Endothelial cell (in vitro differentiated cells): Measurements from ENCODE around the gene GMDS. TPM values are rescaled to one million over a fixed set of nuclear protein-coding genes. Genes with fewer than 3 reads are reported as not detected.

ENCODE experiments used
- DNase-seq: peaks from one replicate; pipeline ENCODE4 v3.0.0; 2021; ENCODE audit warnings: low spot score
- H3K27ac Mint-ChIP-seq: one replicate; pipeline ENCODE4 v1.8.0; 2021; ENCODE audit warnings: mixed read lengths, inconsistent platforms; ENCODE audit not compliant: unreplicated experiment
- H3K27me3 Mint-ChIP-seq: one replicate; pipeline ENCODE4 v1.8.0; 2021; ENCODE audit warnings: mild to moderate bottlenecking, moderate library complexity, mixed read lengths, inconsistent platforms; ENCODE audit not compliant: unreplicated experiment
- H3K36me3 Mint-ChIP-seq: one replicate; pipeline ENCODE4 v1.8.0; 2021; ENCODE audit warnings: mild to moderate bottlenecking, low read depth, mixed read lengths, inconsistent platforms; ENCODE audit not compliant: unreplicated experiment
- H3K4me1 Mint-ChIP-seq: one replicate; pipeline ENCODE4 v1.8.0; 2021; ENCODE audit warnings: mild to moderate bottlenecking, mixed read lengths, inconsistent platforms; ENCODE audit not compliant: unreplicated experiment
- H3K4me3 Mint-ChIP-seq: one replicate; pipeline ENCODE4 v1.8.0; 2021; ENCODE audit warnings: mild to moderate bottlenecking, mixed read lengths, inconsistent platforms; ENCODE audit not compliant: unreplicated experiment
- H3K9me3 Mint-ChIP-seq: one replicate; pipeline ENCODE4 v1.8.0; 2021; ENCODE audit warnings: mixed read lengths, inconsistent platforms; ENCODE audit not compliant: unreplicated experiment
- CTCF ChIP-seq: fragments of 200-600 bp; sonication (generic); IDR thresholded peaks from one replicate; pipeline ENCODE4 v1.5.0; 2021; ENCODE audit warnings: antibody characterized with exemption; ENCODE audit not compliant: unreplicated experiment
- total RNA-seq: library from RNA; stranded (reverse); fragmentation: NEBNext Ultra II Directional; extraction: Animal tissue kit (Norgen Biotek cat#: 25700); gene quantifications from one replicate; pipeline ENCODE4 v1.2.1, GENCODE V29; 2021; ENCODE audit not compliant: unreplicated experiment

The GMDS gene
- total RNA-seq, 1 donor from 2014 or later = 36.0 TPM

DNA sequence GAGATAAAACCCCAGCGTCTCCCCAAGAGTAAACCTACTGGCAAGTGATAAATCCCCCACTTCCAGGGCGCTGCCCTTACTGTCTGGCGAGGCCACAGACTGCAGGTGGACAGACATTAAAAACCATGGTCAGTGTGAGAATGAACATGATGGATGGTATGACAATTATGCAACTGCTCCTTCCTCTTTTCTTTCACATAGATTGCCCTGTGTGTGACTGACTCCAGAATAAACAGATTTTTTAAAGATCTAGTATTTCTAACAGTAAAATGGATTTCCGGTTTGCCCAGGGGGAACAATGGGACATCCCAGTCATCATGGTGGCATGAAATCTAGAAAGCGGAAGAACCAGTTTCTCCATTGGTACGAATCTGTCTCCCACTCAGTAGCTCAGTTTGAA, 482.0 kb downstream of the GMDS start:
- TF ChIP-seq CTCF = no peak
- Mint-ChIP-seq H3K9me3 (no peaks in the 10 kb centered on the region), H3K36me3 (no peaks in the 10 kb centered on the region), H3K4me3 (no peak overlapping the region), H3K27ac (no peak overlapping the region), H3K4me1 (peaks cover 17% of the 10 kb centered on the region), H3K27me3 (no peaks in the 10 kb centered on the region)
- no peak for DNase-seq

GRCh38 chr6:1762203-1762602, 483.2 kb downstream of the GMDS start:
- Mint-ChIP-seq H3K36me3 (no peaks in the 10 kb centered on the region), H3K27me3 (no peaks in the 10 kb centered on the region), H3K4me1 (peaks cover 9% of the 10 kb centered on the region), H3K9me3 (no peaks in the 10 kb centered on the region), H3K4me3 (no peak overlapping the region), H3K27ac (no peak overlapping the region)
- DNase-seq = no peak
- TF ChIP-seq CTCF = no peak

GRCh38 chr6:1761477-1761877, 483.9 kb downstream of the GMDS start:
- Mint-ChIP-seq H3K4me1 (peaks cover 9% of the 10 kb centered on the region), H3K27ac (no peak overlapping the region), H3K4me3 (no peak overlapping the region), H3K36me3 (no peaks in the 10 kb centered on the region), H3K9me3 (no peaks in the 10 kb centered on the region), H3K27me3 (no peaks in the 10 kb centered on the region)
- TF ChIP-seq CTCF = no peak
- no peak for DNase-seq

GRCh38 chr6:1760876-1761275, 484.5 kb downstream of the GMDS start:
- Mint-ChIP-seq H3K36me3 (no peaks in the 10 kb centered on the region), H3K27ac (no peak overlapping the region), H3K4me3 (no peak overlapping the region), H3K4me1 (peaks cover 7% of the 10 kb centered on the region), H3K9me3 (no peaks in the 10 kb centered on the region), H3K27me3 (no peaks in the 10 kb centered on the region)
- no peak for DNase-seq
- TF ChIP-seq CTCF = no peak

DNA sequence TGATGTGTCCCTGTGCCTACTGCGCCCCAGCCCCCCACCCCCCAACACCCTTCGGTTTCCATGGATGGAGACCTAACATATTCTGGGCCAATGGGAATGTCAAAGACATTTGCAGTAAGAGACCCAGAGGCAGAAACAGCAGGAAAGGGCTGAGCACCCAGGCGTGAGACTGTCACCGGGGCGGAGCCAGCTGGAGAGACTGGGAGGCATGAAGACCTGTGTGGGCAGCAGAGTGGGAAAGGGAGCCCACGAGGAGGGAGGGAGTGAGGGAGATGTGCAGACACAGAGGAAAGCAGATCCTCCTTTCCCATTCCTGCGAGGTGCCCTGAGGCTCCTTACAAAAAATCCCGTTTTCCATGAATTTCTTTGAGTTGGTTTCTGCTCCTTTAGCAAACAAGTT, 485.5 kb downstream of the GMDS start:
- no peak overlapping the region for H3K4me3 Mint-ChIP-seq
- H3K4me1 Mint-ChIP-seq = peaks cover 4% of the 10 kb centered on the region
- TF ChIP-seq CTCF = no peak
- no peak for DNase-seq
- no peaks in the 10 kb centered on the region for H3K9me3 Mint-ChIP-seq
- H3K27me3 Mint-ChIP-seq = no peaks in the 10 kb centered on the region
- H3K27ac Mint-ChIP-seq = no peak overlapping the region
- no peaks in the 10 kb centered on the region for H3K36me3 Mint-ChIP-seq
